NCI-H524 (cell line): Measurements from ENCODE around the gene C16orf87.
A peak's percentile ranks its signal among the peaks of the same experiment; 100 is the strongest.

Experiments
- DNase-seq, 2 experiments: peaks; one replicate each; lab custom pipeline; 2025; lab: John Stamatoyannopoulos, UW

Gene C16orf87

DNA sequence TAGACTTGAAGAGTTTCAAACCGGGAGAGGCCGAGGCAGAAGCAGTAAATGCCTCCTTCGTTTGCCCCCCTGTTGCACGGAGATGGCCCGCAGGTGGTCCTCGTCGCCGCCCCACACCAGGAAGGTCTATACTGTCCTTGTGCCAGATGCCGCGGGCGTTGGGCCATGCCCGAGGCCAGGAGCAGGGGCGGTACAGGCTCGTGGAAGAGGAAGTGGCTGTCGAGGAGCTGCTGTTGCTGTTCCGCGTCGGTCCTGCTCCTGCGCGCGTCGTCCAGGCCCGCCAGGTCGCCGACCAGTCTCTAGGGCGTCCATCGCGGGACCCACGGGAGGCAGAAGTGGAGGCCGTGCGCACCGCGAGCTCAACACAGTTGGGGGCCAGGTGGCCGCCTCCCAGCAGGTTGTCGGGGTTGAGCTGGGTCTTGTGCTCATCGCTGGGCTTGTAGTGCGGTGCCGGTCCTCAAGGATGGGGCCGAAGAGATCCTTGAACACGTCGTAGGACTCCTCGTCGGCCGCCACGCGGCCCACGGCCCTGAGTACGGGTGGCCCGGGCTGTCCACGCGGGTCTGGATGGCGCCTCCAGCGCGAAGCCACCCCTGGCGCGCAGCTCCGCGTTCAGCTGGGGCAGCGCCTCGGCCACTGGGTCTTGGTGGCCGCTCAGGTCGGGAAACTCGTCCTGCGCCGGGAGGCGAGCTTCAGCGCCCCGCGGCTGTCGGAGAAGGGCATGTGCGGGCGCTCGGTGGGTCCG, 13.1 kb upstream of the C16orf87 start:
- DNase-seq = no peak

DNA sequence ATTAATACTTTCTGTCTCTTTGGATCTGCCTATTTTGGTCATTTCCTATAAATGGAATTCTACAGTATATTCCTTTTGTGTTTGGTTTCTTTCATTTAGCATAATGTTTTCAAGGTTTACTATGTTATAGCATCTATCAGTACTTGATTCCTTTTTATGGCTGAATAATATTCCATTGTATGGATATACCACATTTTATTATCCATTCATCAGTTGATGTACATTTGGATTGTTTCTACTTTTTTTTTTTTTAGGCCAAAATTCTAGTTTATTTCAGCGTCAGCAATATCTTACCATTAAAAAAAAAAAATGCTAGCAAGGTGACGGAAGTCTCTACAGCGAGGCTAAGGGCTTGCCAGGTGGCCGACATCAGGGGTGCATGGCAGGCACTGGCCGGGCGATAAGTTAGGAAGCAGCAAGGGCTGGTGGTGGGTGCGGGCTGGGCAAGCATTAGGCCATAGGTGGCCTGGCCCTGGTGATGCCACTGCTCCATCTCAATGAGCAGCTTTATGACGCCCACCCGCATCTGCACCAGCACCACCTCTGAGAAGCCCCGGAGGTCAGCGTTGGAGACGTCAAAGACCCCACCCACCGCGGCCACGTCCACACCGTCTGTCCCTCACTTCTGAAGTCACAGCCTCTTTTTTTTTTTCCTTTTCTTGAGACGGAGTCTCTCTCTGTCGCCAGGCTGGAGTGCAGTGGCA, 11.4 kb upstream of the C16orf87 start:
- DNase-seq = no peak

DNA sequence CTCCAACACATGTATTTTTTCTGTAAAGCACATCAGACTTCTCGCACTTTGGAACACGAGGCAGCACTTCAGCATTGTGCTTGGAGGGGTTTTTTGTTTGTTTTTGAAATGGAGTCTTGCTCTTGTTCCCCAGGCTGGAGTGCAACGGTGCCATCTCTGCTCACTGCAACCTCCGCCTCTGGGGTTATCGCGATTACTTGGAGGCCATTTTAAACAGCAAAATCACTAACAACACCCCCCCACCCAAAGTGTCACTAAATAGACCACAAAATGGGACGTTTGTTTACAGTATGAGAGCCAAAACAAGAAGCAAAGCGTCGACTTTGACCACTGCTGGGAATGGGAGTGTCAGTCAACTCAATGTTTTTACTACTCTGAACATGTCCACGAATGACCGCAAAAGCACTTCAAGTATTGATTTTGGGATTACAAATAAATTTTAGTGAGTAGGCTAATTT, 9.0 kb upstream of the C16orf87 start:
- DNase-seq = no peak

DNA sequence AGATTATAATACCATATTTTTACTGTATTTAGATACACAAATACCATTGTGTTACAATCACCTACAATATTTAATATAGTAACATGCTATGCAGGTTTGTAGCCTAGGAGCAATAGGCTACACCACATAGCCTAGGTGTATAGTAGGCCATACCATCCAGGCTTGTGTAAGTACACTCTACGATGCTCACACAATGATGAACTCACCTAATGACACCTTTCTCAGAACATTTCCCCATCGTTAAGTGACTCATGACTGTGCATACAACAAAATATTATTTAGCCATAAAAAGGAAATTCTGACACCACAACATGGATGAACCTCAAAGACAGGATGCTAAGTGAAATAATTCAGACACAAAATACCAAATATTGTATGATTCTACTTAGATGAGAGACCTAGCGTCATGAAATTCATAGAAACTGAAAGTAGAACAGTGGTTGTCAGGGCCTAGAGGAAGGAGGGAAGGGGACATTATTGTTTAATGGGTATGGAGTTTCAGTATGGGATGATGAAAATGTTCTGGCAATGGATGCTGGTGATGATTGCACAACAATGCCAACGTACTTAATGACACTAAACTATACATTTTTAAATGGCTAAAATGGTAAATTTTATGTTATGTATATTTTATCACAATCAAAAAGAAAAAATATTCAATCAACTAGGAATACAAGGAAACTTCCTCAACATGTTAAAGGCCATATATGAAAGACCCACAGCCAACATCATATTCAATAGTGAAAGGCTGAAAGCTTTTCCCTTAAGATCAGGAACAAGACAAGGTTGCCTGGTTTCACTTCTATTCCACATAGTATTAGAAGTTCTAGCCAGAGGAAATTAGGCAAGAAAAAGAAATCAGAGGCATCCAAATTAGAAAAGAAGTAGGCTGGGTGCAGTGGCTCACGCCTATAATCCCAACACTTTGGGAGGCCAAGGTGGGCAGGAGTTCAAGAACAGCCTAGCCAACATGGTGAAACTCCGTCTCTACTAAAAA, 5.9 kb upstream of the C16orf87 start:
- DNase-seq = no peak

DNA sequence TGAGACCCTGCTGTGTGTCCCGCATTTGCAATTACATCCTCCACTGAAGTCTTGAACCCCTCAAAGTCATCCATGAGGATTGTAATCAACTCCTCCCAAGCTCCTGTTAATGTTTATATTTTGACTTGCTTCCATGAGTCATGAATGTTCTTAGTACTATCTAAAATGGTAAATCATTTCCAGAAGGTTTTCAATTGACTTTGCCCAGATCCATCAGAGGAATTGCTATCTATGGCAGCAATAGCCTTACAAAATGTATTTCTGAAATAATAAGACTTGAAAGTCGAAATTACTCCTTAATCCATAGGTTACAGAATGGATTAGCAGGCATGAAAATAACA, 2.5 kb upstream of the C16orf87 start:
- DNase-seq = no peak

DNA sequence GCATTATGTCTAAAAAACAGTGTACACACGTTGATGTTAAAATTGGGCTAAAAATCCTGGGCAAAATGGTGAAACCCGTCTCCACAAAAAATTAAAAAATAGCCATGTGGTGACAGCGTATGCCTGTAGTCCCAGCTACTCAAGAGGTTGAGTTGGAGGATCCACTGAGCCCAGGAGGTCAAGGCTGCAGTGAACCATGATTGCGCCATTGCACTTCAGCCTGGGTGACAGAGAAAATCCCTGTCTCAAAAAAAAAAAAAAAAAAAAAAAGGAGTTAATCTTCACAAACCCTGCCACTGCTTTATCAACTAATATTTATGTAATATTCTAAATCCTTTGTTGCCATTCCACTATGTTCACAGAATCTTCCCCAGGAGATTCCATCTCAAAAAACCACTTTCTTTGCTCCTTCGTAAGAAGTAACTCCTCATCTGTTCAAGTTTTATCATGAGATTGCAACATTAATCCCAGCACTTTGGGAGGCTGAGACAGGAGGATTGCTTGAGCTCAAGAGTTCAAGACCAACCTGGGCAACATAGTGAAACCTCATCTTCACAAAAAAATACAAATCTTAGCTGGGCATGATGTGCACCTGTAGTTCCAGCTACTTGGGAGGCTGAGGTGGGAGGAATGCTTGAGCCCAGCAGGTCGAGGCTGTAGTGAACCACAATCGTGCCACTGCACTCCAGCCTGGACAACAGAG, 1.9 kb upstream of the C16orf87 start:
- no peak for DNase-seq

DNA sequence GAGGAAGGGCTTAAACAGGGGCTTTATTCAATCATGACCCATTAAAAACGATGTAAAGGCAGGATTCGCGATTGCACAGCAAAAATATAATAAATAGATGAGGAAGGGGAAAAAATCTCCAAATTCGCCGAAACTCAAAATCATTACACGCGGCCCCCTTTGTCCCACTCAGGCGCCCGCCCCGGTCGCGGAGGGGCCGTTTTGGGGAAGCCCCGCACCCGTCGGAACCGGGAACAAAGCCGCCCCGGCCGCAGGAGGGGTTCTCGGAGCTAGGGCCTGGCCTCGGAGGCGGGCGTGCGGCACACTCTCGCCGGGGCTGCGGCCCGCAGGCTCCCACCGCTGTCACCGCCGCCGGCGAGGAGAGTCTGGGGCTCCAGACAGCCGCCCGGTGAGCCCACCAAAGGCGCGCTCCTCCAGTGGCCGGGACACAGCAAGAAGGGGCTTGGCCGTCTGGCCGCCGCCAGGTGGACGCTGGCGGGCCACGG, 521 bp downstream of the C16orf87 start:
- peak in 1 of 2 experiments; percentile 58 for DNase-seq

DNA sequence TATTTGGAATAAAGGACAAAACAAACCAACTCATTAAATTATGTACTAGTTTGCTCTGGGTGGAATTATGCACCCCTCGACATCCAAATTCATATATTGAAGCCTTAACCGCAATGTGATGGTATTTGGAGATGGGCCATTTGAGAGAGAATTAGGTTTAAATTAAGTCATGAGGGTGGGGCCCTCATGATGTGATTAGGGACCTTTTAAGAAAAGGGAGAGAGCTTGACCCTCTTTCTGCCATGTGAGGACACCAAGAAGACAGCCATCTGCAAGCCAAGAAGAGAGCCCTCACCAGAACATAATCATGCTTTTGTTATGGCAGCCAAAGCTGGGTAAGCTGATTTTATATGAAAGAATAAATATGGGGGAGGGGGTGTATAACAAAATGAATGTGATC, 2.0 kb downstream of the C16orf87 start:
- no peak for DNase-seq

DNA sequence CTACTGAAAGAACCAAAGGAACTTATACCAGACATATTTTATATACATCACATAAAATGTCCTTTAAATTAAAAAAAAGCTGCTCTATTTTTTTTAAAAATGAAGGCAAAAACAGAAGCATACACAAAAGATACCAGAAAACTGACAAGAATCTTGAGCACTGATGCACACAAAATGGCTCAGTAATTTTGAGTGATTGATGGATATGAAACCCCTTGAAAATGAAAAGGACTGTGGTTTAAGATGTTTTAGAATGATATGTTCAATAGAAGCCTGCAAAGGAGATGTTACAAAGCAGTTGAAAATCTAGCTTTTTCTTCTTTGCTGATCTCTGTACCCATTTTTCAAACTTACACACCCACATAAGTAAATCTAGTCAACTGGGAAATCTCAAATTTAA, 2.7 kb downstream of the C16orf87 start:
- no peak for DNase-seq

DNA sequence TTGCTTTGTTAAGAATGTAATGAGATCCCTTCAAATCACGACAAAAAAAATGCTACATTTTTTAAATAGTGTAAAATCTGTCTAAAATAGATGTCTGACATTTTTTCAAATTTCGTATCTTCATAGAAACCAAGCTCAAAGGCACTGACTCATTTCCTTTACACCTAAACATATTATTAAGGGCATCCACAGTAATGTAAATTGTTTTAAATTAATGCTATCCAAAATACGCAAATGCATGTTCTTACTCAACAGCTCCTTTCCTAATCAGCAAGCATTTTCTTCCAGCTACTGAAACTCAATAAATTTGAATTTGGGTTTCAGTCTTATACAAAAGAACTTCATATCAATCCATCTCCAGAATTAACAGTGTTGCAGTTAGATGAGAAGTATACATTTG, 4.3 kb downstream of the C16orf87 start:
- DNase-seq = no peak

DNA sequence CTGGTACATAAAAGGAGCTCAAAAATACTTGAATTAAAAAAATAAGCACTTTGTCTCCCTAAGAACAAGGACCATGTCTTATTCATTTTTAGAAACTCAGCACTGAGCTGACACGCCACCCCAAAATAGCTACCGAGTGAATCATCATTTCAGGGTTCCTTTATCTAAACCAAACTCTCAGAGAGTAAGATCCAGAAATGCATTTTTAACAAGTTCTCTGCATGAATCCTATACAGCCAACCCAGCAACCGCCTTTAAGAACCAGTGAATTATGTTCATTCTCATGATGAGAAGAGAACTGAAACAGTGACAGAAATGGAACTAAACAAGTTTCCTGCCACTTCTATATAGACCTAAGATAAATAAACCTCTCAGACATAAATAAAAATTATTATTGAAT, 8.7 kb downstream of the C16orf87 start:
- DNase-seq = no peak

DNA sequence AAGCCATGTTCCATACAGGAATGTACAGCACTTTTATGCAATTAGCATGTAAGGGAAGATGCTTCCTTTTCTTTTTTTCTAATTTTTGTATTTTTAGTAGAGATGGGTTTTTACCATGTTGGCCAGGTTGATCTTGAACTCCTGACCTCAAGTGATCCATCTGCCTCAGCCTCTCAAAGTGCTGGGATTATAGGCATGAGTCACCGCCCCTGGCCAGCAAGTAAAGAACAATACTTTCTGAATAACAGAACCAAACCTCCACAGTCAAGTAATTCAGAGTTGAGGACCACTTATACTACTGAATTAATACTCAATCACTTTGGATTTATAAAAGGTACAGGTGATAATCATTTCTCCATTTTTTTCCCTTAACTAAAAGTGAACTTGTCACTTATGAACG, 13.0 kb downstream of the C16orf87 start:
- DNase-seq = no peak

DNA sequence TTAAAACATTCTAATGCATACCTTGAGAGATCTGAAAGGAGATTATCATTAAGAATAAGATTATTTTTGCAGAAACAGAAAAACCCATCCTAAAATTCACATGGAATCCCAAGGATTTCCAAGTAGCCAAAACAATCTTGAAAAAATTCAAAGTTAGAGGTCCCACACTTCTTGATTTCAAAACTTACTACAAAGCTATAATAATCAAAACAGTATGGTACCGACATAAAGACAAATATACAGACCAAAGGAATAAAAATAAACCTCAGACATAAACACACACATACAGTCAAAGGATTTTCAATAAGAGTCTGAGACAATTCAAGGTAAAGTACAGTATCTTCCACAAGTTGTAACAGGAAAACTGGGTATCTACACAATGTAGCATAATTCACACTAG, 16.2 kb downstream of the C16orf87 start:
- no peak for DNase-seq

DNA sequence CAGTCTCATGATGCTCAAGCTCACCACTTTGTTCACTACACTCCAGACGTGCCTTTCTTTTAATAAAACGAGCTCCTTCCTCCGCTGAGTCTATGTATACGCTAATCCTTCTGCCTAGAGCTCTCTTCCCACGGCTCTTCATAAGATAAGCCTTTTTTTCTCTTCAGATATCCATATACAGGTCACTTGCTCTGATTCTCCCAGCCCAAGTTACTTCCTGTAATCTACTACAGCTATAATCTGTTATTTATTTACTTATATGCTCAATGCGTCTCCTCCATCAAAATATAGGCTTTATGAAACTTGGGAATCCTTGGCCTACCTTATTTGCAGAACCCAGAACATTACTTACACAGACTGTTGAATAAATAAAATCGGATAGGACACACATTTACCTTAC, 17.4 kb downstream of the C16orf87 start:
- DNase-seq = no peak

DNA sequence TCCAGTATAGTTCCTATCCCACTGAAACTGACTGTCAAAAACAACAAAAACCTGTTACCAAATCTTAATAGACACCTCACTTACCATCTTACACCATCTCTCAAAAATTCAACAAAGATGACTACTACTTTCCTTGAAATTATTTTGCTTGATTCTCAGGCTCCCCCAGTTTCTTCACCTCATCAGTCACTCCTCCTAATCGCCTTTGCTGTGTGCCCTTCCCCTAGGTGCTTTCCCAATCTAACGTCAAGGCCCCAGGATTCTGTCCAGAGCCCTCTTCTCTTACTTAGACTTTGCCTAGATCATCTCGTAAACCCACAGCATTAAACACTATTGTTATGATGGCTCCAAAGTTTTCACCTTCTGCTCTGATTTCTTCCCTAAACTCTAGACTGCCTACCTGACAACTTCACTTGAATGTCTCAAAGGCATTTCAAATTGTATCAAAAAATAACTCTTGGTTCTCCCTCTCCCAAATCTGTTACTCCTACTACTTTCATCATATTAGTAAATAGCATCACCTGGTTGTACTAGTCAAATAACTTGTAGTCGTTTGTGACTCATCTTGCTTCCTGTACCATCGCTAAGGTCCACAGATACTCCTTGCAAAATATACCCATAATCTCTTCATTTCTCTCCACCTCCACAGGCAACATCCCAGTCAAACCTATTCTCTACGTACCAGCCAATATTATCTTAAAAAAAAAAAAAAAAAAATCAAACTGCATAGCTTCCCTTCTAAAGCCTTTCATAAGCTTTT, 18.0 kb downstream of the C16orf87 start:
- DNase-seq = no peak

DNA sequence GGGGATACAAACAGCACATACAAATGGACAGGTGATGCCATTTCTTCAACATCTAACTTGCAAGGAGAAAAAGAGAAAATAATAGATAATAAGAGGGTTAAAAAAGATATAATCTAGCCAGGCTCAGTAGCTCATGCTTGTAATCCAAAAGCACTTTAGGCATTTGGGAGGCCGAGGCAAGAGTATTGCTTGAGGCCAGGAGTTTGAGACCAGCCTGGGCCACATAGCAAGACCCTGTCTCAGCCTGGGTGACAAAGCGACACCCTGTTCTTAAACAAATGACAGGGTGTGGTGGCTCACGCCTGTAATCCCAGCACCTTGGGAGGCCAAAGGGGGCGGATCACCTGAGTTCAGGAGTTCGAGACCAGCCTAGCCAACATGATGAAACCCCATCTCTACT, 19.3 kb downstream of the C16orf87 start:
- no peak for DNase-seq

DNA sequence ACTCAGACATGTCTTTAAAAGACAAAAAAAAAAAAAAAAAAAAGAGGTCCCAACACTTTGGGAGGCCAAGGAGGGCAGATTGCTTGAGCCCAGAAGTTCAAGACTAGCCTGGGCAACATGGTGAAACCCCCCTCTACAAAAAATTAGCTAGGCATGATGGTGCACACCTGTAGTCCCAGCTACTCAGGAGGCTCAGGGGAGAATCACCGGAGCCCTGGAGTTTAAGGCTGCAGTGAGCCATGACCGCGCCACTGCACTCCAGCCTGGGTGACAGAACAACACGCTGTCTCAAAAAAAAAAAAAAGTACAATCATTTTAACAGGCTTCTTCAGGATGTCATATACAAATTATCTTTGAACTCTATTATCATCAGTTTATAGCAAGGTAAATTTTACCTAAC, 22.0 kb downstream of the C16orf87 start:
- DNase-seq = no peak

DNA sequence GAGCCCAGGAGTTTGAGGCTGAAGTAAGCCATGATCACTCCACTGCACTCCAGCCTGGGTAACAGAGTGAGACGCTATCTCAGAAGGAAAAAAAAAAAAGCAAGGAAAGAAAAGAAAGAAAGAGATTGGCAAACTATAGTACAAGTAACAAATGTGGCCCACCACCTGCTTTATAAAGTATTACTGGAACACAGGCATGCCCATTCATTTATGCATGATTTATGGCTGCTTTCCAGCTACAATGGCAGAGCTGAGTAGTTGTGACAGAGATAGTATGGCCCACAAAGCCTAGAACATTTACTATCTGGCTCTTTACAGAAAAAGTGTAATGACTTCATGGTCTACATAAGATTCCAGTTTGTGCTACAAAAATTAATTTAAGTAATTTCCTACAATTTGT, 23.6 kb downstream of the C16orf87 start:
- DNase-seq = no peak

DNA sequence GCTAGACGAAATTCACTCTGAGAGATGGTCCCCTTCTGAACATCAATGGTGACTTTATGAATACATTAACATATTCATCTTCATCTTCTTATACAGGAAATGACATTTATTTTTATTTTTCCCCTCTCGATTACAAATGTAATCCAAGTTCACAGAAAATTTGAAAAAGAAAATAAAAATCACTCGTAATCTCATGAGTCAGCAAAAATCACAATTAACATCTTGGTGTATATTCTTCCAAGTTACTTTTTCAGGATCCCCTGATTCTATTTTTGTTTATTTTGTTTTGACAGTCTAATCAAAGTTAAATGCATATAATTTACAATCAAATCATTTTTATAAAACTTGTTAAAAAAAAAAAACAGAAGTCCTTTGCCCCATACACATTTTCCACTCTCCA, 27.6 kb downstream of the C16orf87 start:
- no peak for DNase-seq

DNA sequence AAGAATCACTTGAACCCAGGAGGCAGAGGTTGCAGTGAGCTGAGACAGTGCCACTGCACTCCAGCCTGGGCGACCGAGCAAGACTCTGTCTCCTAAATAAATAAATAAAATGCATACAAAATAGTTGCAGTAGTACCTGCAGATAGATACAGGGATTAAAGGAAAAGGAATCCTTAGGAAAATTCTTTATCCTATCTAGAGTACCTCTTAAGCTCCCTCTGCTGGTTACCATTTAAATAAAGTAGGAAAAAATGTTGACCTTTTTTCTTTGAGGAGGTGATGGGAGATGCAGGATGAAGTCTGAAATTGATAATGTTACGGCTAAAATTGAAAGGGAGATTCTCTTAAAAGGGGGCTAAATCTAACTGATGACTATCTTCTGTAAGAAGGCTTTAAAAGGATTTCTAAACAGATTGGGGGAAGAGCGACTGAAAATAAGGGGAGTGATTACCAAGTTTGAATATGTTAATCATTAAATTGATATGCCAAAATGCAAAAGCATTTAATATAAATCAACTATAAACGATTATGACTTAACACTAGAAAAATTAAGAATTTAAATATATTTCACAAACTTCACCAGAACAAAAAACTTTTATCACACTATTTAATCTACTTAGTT, 29.4 kb downstream of the C16orf87 start:
- DNase-seq = peak in 1 of 2 experiments; percentile 36

DNA sequence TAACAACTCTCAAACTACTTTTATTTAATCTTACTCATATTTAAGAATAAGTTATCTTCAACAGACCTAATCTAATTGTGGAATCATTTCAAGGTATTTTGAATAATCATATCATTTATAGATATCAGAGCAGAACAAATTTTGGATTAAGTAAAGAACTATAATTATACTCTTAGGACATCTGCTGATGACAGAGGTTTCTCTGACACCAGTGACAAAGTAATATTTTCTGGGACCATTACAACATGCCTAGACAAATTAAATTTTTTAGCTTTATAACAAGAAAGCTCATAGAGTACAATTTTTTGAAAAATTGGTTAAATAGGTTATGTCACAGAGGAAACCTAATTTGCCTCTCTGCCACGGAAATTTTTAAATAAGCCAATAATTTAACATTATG, 30.5 kb downstream of the C16orf87 start:
- DNase-seq = no peak
